Medulla oblongata (tissue), 1 donor: ENCODE measurements around the gene DGKB.

Source experiments
- DNase-seq: peaks from one replicate; pipeline ENCODE4 v3.0.0-alpha.2; 2015; ENCODE audit errors: extremely low spot score

The DGKB gene

GRCh38 chr7:14861456-14861855 lies 41.1 kb downstream of the DGKB start:
- DNase-seq: no peak

DNA sequence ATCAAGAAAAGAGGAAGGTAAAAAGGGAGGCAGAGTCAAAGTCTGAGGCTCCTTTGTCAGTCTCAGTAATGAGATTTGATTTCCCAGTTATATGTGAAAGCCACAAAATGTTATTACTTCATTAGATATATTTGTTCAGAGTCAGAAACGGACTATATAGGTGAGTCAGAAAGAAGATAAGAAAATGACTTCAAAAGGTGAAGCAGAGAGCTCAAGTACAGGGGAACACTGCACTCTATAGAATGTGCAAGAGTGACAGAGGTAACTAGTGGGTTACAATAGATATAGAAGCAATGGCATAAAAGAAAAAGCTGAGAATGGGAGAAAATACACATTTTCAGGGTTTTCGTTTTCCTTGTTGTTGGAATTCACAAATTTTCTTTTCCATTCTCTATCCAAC lies 43.3 kb downstream of the DGKB start:
- no peak for DNase-seq

DNA sequence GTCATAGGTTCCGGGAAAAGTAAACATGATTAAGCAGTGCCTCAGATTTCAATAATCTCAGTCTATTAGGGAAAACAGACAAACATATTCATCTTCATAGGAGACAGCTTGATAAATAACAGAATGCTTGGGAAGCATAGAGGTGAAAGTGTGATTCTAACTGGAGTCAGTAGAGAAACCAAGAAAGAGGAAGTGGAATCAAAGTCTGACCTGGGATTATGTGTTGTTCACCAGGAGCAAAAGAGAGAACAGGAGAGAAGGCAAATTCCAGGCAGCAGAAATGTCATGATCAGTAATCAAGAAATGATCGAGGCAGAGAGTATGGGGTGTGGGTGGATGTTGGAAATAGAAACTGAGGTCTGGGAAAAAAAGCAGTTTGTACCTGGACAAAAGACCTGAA lies 43.7 kb downstream of the DGKB start:
- no peak for DNase-seq

DNA sequence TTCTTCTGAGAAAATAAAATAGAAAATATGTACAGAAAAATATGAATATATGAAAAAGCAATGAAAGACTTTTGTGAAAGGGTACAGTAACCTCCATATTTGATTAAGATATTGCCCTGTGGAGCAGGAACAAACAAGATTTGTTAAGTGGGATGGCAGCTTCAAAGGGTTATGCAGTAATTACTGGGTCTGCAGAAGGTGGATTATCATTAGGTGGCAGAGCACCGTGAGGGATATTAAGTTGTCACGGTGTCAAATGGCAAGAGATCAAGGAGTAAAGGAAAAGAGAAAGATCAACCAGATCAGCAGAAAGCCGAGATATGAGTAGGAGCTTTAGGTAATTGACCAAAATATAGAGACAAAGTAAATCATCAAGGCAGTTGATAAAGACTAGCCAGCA lies 44.1 kb downstream of the DGKB start:
- DNase-seq: no peak

- DNase-seq: no peak
These were observed 47.3 kb downstream of the DGKB start for GRCh38 chr7:14855033-14855794.

DNA sequence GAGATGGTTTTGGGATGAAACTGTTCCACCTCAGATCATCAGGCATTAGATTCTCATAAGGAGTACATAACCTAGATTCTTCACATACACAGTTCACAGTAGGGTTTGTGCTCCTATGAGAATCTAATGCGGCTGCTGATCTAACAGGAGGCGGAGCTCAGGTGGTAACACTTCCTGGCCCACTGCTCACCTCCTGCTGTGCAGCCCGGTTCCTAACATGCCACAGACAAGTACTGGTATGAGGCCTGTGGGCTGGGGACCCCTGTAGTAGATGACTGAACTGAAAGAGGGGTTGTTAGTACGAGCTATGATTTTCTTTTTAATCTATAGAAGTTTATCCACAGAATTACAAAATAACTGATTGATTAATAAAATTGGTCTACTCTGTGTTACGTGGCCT lies 48.1 kb downstream of the DGKB start:
- no peak for DNase-seq

- DNase-seq: no peak
These were observed 50.9 kb downstream of the DGKB start for GRCh38 chr7:14851610-14852009.

GRCh38 chr7:14850039-14850438 lies 52.5 kb downstream of the DGKB start:
- DNase-seq: no peak

GRCh38 chr7:14846405-14846804 lies 56.1 kb downstream of the DGKB start:
- DNase-seq: no peak

GRCh38 chr7:14843755-14844154 lies 58.8 kb downstream of the DGKB start:
- no peak for DNase-seq

DNA sequence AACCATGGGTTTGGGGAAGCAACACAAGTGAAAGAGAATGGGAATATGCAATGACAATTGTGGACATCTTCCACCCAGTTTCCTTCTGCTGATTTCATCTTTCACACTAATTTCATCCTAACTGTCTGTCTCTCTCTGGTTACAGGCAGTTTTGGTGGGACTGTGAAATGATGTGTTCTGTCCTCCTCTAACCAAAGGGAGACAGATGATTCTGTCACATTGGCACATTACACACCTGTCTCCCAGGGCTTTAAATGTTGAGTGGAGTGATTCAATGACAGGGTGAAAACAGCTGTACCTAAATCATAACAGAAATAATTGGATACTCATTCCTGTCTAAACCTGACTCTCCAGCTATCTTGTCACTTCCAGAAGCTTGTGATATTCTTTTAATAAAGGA lies 60.0 kb downstream of the DGKB start:
- DNase-seq: no peak

DNA sequence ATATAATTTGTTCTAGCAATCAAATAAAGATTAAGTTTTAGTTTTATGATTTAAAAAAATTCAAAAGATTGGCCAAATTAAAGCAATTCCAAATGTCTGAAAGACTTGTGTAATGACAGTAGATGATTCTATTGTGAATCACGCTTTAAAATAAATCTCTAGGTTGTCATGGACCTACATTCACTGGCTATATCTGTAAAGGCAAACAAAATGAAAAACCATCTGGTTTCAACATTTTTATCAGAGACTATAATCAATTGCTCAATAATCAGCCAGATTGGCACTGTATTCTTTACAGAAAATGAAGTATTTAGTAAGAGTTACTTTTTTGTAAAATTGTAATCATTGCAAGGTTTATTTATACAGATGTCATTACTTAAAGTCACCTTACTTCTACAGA lies 60.7 kb downstream of the DGKB start:
- no peak for DNase-seq

DNA sequence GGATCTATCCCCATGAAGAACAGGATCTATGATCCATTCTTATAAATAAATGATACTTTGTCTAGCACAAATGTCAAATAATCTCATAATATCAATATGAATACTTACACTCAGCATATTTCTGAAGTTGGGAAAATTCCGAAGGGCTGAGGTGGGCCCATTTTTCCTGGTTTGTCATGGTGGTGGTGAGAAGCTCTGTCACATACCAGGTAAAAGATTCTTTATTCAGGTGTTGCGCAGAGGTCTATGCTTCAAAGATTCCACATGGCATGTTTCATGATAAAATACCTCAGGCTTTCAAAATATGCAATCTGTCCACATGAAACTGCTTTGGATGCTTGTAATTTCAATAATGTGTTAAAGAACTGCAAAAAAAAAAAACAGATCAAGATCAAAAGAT lies 61.5 kb downstream of the DGKB start:
- no peak for DNase-seq

DNA sequence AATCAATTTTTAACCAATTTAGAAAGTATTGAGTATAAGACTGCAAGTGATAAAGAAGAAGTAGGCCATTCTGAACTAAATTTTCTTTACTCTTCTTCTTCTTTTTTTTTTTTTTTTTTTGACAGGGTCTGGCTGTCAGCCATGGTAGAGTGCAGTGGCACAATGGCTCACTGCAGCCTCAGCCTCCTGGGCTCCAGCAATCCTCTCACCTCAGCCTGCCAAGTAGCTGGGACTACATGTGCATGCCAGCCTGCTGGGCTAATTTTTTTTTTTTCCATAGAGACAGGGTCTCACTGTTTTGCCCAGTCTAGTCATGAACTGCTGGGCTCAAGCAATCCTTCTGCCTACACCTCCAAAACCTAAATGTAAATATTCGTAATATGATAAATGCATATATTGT lies 63.2 kb downstream of the DGKB start:
- peak; percentile 14 for DNase-seq

- DNase-seq: no peak
These were observed 65.3 kb downstream of the DGKB start for GRCh38 chr7:14837216-14837615.

DNA sequence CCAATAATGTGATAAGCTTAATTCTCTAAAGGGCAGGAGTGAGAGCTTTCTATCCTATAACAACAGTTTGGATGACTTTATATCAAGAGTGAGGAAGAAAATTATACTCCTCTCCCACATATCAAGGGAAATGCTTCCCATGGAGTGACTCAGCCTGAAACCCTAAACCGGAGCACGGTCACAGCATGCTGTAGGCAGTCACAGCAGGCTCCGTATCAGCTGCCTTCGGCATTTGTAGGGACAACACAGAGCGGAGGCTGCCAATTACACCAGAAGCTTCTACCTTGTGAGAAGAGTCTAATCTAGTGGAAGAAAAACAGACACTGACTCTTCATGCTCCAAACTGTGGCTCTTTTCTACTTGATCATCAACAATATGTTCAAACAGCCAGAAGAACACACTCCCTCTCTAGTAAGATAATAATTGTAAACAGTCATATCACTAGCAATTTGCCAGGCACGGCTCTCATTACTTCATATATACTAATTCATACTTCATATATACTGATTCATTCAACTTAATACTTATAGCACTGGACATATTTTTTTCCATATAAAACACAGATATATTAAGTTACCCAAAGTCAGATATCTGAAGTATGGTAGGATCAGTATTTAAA lies 65.9 kb downstream of the DGKB start:
- no peak for DNase-seq

GRCh38 chr7:14836006-14836405 lies 66.5 kb downstream of the DGKB start:
- no peak for DNase-seq

DNA sequence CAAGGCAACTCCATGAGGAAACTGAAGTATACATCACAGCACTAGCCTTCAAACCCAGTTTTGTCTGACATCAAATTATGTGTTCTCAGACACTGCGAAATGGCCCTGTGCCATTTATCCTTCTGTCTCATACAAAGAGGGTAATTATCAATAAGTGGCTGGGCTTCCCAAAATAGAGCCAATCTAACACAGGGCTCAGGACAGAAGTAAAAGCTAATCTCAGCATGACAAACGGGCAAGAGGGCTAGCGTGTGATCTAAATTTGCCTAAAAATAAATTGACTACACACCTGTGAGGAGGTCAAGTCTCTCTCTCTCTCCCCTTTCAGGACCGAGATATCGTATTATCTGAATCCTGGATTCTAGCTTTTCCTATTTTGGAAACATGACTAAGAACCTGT lies 67.2 kb downstream of the DGKB start:
- no peak for DNase-seq

DNA sequence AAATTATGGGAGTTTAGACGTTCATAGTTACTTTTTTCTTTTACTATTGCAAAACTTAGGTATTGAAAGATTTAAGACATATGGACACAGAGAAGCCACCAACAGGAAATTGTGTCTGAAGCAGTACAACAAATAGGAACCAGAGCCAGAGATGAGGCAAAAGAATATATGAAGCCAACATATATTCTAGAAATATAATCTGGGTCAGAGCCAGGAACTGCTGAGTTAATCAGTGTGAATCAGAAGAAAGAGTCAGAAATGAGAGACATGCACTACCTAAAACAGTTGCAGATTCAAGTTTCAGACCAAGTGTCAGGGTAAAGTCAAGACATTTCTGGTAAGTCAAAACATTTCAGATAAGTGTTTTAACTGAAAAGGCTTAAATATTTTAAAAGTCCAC lies 67.7 kb downstream of the DGKB start:
- no peak for DNase-seq

- peak; percentile 26 for DNase-seq
These were observed 68.1 kb downstream of the DGKB start for GRCh38 chr7:14834456-14834855.

DNA sequence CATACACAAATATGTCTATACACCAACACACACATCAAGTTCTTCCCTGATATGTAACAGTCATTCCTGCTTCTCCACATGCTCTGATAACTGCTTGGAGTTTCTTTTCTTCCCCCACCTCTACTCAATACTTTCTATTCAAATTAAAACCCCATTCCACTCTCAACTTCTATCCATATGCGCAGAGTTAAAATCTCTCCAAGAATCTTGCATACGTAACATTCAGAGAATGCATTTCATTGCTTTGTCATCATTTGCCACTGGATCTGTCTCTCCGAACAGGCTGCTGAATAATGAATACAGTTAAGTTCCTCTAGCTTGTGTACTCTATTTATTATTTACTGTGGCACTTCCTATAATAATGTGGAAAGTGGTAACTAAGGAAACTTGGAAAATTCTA lies 68.8 kb downstream of the DGKB start:
- no peak for DNase-seq

DNA sequence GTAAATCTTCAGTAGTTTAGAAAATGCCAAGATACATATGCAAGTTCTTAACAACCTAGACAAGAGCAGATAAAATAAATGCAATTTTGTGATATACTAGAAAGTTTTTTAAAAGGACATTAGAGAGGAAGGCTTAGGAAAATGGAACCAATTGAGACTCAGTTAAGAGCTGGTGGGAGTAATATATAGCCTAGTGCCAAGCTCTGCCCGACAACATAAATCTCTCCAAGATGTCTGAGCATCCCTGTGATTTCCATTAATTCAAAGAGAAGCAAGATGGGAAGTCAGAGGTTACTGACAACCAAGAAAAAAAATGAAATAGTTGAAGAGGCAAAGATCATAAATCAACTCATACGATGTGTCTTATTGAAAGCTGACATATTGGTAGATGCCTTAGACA lies 74.5 kb downstream of the DGKB start:
- no peak for DNase-seq

DNA sequence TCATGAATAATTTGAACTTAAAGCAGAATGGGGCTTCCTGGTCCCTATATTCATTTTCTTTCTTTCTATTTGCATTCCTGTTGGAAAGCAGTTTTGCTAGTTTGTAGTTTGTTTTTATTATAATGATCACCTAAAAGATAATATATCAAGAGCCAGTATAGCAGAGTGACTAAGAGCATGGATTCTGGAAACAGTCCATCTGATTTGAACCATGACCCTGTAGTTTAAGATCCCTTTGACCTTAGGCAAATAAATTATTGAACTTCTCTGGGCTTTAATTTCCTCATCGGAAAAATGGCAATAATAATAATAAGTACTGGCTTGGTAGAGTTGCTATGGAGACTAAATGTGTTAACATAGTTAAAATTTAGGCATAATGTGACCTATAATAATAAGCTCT lies 76.1 kb downstream of the DGKB start:
- DNase-seq: no peak

- no peak for DNase-seq
These were observed 76.6 kb downstream of the DGKB start for GRCh38 chr7:14825912-14826311.
